GM23338 (cell line): ENCODE measurements around the gene C11orf91.

Experiments
- CREB1 ChIP-seq: fragments of 250-450 bp; sonication (Bioruptor Pico); IDR thresholded peaks from 2 replicates; pipeline ENCODE4 v1.5.0; 2020; ENCODE audit warnings: low read depth, mild to moderate bottlenecking, moderate library complexity
- CTCF ChIP-seq, 2 experiments: fragments of 200-600 bp in 1 of 2; sonication (generic) in 1 of 2; conservative IDR thresholded peaks; 2 replicates each; pipeline versions ENCODE4 v1.5.1 to v1.6.1; 2016 to 2017; ENCODE audit warnings: antibody characterized with exemption in 2 of 2, low read depth in 2 of 2, mild to moderate bottlenecking in 2 of 2, moderate library complexity in 1 of 2
- EZH2 ChIP-seq: fragments of 200-600 bp; sonication (generic); IDR thresholded peaks from one replicate; pipeline ENCODE4 v1.8.0; 2017; ENCODE audit warnings: antibody characterized with exemption, mild to moderate bottlenecking, low read depth; ENCODE audit not compliant: unreplicated experiment
- EZH2phosphoT487 ChIP-seq: fragments of 200-600 bp; sonication (generic); IDR thresholded peaks from one replicate; pipeline ENCODE4 v1.8.1; 2018; ENCODE audit warnings: antibody characterized with exemption; ENCODE audit not compliant: unreplicated experiment
- JUNB ChIP-seq: IDR thresholded peaks from one replicate; pipeline ENCODE4 v1.6.1; 2016; ENCODE audit warnings: antibody characterized with exemption; ENCODE audit not compliant: unreplicated experiment
- NANOG ChIP-seq: IDR thresholded peaks from 2 replicates; pipeline ENCODE4 v1.6.1; 2016; ENCODE audit warnings: antibody characterized with exemption, borderline replicate concordance
- POLR2AphosphoS5 ChIP-seq: IDR thresholded peaks from 2 replicates; pipeline ENCODE4 v1.6.1; 2016; ENCODE audit warnings: antibody characterized with exemption, low read depth
- ZNF114 ChIP-seq: fragments of 250-450 bp; sonication (Bioruptor Pico); IDR thresholded peaks from 2 replicates; pipeline ENCODE4 v1.5.0; 2020; ENCODE audit warnings: mild to moderate bottlenecking, moderate library complexity
- ZNF331 ChIP-seq: fragments of 250-450 bp; sonication (Bioruptor Pico); IDR thresholded peaks from 2 replicates; pipeline ENCODE4 v1.5.0; 2020; ENCODE audit warnings: low read depth, mild to moderate bottlenecking, moderate library complexity
- ZNF462 ChIP-seq: fragments of 250-450 bp; sonication (Bioruptor Pico); IDR thresholded peaks from 2 replicates; pipeline ENCODE4 v1.5.0; 2020; ENCODE audit warnings: mild to moderate bottlenecking, moderate library complexity
- TF ChIP-seq, protein P1 (sequence below): IDR thresholded peaks from 2 replicates; pipeline ENCODE4 v1.6.1; 2016; ENCODE audit warnings: antibody characterized with exemption
- TF ChIP-seq, protein P2 (sequence below): IDR thresholded peaks from one replicate; pipeline ENCODE4 v1.6.1; 2018; ENCODE audit warnings: antibody characterized with exemption; ENCODE audit not compliant: unreplicated experiment

- TF ChIP-seq, protein P1, sequence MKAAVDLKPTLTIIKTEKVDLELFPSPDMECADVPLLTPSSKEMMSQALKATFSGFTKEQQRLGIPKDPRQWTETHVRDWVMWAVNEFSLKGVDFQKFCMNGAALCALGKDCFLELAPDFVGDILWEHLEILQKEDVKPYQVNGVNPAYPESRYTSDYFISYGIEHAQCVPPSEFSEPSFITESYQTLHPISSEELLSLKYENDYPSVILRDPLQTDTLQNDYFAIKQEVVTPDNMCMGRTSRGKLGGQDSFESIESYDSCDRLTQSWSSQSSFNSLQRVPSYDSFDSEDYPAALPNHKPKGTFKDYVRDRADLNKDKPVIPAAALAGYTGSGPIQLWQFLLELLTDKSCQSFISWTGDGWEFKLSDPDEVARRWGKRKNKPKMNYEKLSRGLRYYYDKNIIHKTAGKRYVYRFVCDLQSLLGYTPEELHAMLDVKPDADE = no peak
- TF ChIP-seq CTCF (conservative IDR thresholded peaks at IDR 0.05; ENCODE audit: low read depth in 2 of 2) (no peak), EZH2phosphoT487 (no peak), EZH2 (no peak), POLR2AphosphoS5 (no peak), NANOG (no peak), ZNF114 (CRISPR knock-in tag) (no peak), CREB1 (CRISPR knock-in tag) (no peak), ZNF331 (no peak), JUNB (no peak), ZNF462 (CRISPR knock-in tag) (no peak)
- TF ChIP-seq, protein P2, sequence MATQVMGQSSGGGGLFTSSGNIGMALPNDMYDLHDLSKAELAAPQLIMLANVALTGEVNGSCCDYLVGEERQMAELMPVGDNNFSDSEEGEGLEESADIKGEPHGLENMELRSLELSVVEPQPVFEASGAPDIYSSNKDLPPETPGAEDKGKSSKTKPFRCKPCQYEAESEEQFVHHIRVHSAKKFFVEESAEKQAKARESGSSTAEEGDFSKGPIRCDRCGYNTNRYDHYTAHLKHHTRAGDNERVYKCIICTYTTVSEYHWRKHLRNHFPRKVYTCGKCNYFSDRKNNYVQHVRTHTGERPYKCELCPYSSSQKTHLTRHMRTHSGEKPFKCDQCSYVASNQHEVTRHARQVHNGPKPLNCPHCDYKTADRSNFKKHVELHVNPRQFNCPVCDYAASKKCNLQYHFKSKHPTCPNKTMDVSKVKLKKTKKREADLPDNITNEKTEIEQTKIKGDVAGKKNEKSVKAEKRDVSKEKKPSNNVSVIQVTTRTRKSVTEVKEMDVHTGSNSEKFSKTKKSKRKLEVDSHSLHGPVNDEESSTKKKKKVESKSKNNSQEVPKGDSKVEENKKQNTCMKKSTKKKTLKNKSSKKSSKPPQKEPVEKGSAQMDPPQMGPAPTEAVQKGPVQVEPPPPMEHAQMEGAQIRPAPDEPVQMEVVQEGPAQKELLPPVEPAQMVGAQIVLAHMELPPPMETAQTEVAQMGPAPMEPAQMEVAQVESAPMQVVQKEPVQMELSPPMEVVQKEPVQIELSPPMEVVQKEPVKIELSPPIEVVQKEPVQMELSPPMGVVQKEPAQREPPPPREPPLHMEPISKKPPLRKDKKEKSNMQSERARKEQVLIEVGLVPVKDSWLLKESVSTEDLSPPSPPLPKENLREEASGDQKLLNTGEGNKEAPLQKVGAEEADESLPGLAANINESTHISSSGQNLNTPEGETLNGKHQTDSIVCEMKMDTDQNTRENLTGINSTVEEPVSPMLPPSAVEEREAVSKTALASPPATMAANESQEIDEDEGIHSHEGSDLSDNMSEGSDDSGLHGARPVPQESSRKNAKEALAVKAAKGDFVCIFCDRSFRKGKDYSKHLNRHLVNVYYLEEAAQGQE = no peak
These were observed 26.4 kb downstream of the C11orf91 start for GRCh38 chr11:33674035-33674814.
